ENCODE measurements around the gene METTL8. TPM values are rescaled to one million over a fixed set of nuclear protein-coding genes. Genes with fewer than 3 reads are reported as not detected.

METTL8 gene
- total and polyA plus RNA-seq, 8 donors: 13.8 to 19.2 (median 15.2) TPM

DNA sequence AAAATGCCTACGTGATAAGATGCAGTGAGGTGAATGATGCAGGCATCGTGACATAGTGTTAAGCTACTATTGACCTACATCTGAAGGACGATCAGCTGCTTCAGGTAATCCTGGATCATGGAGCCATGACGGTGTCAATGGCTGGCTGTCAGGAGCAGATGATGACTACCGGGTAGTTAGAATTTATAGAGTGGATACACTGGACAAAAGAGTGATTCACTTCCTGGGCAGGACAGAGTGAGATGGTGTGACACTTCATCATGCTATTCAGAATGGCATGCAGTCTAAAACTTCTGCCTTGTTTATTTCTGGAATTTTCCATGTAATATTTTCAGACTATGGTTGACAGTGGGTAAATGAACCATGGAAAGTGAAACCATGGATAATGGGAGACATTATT, 29.5 kb downstream of the METTL8 start:
- Histone ChIP-seq H3K4me1 (no peaks in the 10 kb centered on the region), H3K36me3 (no peaks in the 10 kb centered on the region), H3K27me3 (no peaks in the 10 kb centered on the region), H3K27ac (no peak overlapping the region), H3K4me3 (no peak overlapping the region), H3K9me3 (peaks cover 0 to 6% of the 10 kb centered on the region in 2 donors)
- intact Hi-C loops (cut with DNase I): no loop called here
- ATAC-seq (no peak), DNase-seq (no peak)
- TF ChIP-seq, protein P1, sequence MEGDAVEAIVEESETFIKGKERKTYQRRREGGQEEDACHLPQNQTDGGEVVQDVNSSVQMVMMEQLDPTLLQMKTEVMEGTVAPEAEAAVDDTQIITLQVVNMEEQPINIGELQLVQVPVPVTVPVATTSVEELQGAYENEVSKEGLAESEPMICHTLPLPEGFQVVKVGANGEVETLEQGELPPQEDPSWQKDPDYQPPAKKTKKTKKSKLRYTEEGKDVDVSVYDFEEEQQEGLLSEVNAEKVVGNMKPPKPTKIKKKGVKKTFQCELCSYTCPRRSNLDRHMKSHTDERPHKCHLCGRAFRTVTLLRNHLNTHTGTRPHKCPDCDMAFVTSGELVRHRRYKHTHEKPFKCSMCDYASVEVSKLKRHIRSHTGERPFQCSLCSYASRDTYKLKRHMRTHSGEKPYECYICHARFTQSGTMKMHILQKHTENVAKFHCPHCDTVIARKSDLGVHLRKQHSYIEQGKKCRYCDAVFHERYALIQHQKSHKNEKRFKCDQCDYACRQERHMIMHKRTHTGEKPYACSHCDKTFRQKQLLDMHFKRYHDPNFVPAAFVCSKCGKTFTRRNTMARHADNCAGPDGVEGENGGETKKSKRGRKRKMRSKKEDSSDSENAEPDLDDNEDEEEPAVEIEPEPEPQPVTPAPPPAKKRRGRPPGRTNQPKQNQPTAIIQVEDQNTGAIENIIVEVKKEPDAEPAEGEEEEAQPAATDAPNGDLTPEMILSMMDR (IDR thresholded peaks at IDR 0.05): no peak

DNA sequence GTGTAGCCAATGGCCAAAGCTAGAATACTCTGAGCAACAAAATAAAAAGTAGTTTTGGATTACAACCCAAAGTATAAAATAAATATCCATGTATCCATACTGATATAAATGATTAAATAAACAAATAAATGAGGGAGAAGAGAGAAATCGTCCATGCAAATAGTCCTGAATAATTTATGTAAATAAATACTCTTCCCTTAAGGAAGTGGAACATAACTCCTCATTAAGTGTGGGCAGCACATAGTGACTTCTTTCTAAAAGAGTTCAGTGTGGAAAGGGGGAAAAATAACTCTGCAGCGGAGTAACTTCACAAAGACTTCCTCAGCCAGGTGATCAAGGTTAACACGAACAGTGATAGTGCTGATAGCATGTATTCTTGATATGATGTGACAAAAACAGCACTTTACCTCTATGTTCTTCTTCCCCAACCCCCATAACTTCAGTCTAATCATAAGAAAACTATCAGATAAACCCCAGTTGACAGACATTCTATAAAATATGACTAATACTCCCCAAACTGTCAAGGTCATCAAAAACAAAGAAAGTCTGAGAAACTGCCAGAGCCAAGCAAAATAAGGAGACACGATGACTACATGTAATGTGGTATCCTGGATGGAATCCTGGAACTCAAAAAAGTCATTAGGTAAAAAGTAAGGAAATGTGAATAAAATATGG, 30.7 kb downstream of the METTL8 start:
- ATAC-seq: no peak
- Histone ChIP-seq H3K4me1 (no peaks in the 10 kb centered on the region), H3K36me3 (no peaks in the 10 kb centered on the region), H3K27ac (no peak overlapping the region), H3K9me3 (peaks cover 0 to 6% of the 10 kb centered on the region in 2 donors), H3K4me3 (no peak overlapping the region), H3K27me3 (no peaks in the 10 kb centered on the region)
- TF ChIP-seq, protein P1 (IDR thresholded peaks at IDR 0.05): no peak
- DNase-seq: no peak
- intact Hi-C loops (cut with DNase I): no loop called here

DNA sequence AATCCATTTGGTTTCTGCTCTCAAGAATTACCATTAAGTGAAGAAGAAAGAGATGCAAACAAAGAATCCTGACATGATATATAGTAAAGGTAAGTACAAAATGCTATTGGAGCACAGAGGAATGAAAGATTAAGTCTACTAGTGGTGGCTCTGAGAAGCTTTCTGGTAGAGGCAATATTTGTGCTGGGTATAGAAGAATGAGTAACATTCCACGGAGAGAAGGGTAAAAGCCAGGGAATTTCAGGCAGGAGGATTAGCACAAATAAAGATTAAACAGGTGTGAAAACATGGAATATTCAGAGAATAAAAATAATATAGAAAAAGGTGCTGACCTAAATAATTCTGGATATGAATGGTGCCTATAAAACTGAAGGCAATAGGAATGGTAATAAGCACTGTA, 31.8 kb downstream of the METTL8 start:
- no peak for DNase-seq
- TF ChIP-seq, protein P1 (IDR thresholded peaks at IDR 0.05): no peak
- ATAC-seq: no peak
- Histone ChIP-seq H3K27ac (no peak overlapping the region), H3K4me1 (no peaks in the 10 kb centered on the region), H3K36me3 (no peaks in the 10 kb centered on the region), H3K9me3 (peaks cover 0 to 6% of the 10 kb centered on the region in 2 donors), H3K4me3 (no peak overlapping the region), H3K27me3 (no peaks in the 10 kb centered on the region)
- intact Hi-C loops (cut with DNase I): no loop called here

DNA sequence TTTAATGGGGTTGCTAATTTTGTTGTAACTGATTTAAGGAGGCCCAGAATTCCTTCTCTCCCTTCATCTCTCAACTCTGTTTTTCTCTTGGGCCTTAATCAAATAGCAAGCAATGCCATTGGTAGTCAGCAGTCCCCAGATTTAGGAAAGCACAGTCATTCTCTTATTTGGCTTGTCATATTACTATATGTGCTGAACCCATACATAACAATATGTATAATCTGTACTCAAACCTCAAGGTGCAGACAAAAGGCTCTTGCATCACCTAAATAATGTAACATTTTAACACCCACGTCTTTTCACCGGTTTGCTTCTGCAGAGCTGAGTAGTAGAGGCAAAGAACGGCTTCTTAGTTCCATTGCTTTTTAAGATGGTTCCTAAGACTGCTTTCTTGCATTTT, 33.4 kb downstream of the METTL8 start:
- intact Hi-C loops (cut with DNase I): no loop called here
- Histone ChIP-seq H3K4me3 (no peak overlapping the region), H3K27ac (no peak overlapping the region), H3K4me1 (no peaks in the 10 kb centered on the region), H3K27me3 (no peaks in the 10 kb centered on the region), H3K9me3 (peaks cover 0 to 6% of the 10 kb centered on the region in 2 donors), H3K36me3 (no peaks in the 10 kb centered on the region)
- DNase-seq (no peak), ATAC-seq (no peak)
- TF ChIP-seq, protein P1 (IDR thresholded peaks at IDR 0.05): no peak

DNA sequence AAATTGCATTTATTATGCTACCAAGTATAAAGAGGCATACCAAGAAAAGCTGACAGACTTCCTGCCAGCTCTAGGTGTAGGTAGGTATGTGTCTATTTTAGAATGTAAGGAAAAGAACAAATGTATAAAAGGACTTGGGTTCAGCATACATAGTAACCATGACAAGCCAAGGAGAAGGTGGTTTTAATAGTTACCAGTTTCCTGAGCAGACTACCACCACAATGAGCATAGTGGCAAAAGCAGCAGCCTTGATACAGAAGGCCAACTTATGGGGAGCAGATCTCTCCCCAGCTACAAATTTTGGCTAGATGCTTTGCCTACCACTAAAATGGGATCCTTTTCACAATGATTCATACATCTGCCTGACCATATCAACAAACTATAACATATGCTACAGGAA, 34.5 kb downstream of the METTL8 start:
- Histone ChIP-seq H3K4me1 (no peaks in the 10 kb centered on the region), H3K27ac (no peak overlapping the region), H3K36me3 (no peaks in the 10 kb centered on the region), H3K9me3 (peaks cover 0 to 6% of the 10 kb centered on the region in 2 donors), H3K4me3 (no peak overlapping the region), H3K27me3 (no peaks in the 10 kb centered on the region)
- intact Hi-C loops (cut with DNase I): no loop called here
- no peak for ATAC-seq
- DNase-seq: no peak
- TF ChIP-seq, protein P1 (IDR thresholded peaks at IDR 0.05): no peak
